GM23338 (cell line): ENCODE measurements around the gene SORL1.

Source experiments
- CREB1 ChIP-seq: fragments of 250-450 bp; sonication (Bioruptor Pico); IDR thresholded peaks from 2 replicates; pipeline ENCODE4 v1.5.0; 2020; ENCODE audit warnings: low read depth, mild to moderate bottlenecking, moderate library complexity
- ETS1 ChIP-seq: IDR thresholded peaks from 2 replicates; pipeline ENCODE4 v1.6.1; 2016; ENCODE audit warnings: antibody characterized with exemption
- EZH2 ChIP-seq: fragments of 200-600 bp; sonication (generic); IDR thresholded peaks from one replicate; pipeline ENCODE4 v1.8.0; 2017; ENCODE audit warnings: antibody characterized with exemption, mild to moderate bottlenecking, low read depth; ENCODE audit not compliant: unreplicated experiment
- EZH2phosphoT487 ChIP-seq: fragments of 200-600 bp; sonication (generic); IDR thresholded peaks from one replicate; pipeline ENCODE4 v1.8.1; 2018; ENCODE audit warnings: antibody characterized with exemption; ENCODE audit not compliant: unreplicated experiment
- JUNB ChIP-seq: IDR thresholded peaks from one replicate; pipeline ENCODE4 v1.6.1; 2016; ENCODE audit warnings: antibody characterized with exemption; ENCODE audit not compliant: unreplicated experiment
- NANOG ChIP-seq: IDR thresholded peaks from 2 replicates; pipeline ENCODE4 v1.6.1; 2016; ENCODE audit warnings: antibody characterized with exemption, borderline replicate concordance
- POLR2AphosphoS5 ChIP-seq: IDR thresholded peaks from 2 replicates; pipeline ENCODE4 v1.6.1; 2016; ENCODE audit warnings: antibody characterized with exemption, low read depth
- REST ChIP-seq: IDR thresholded peaks from one replicate; pipeline ENCODE4 v1.6.1; 2018; ENCODE audit warnings: antibody characterized with exemption; ENCODE audit not compliant: unreplicated experiment
- STAT1 ChIP-seq: IDR thresholded peaks from one replicate; pipeline ENCODE4 v1.6.1; 2016; ENCODE audit warnings: antibody characterized with exemption; ENCODE audit not compliant: unreplicated experiment
- ZNF114 ChIP-seq: fragments of 250-450 bp; sonication (Bioruptor Pico); IDR thresholded peaks from 2 replicates; pipeline ENCODE4 v1.5.0; 2020; ENCODE audit warnings: mild to moderate bottlenecking, moderate library complexity
- TF ChIP-seq, protein P1 (sequence below), 2 experiments: fragments of 200-600 bp in 1 of 2; sonication (generic) in 1 of 2; conservative IDR thresholded peaks; 2 replicates each; pipeline versions ENCODE4 v1.5.1 to v1.6.1; 2016 to 2017; ENCODE audit warnings: antibody characterized with exemption in 2 of 2, low read depth in 2 of 2, mild to moderate bottlenecking in 2 of 2, moderate library complexity in 1 of 2

- TF ChIP-seq, protein P1, sequence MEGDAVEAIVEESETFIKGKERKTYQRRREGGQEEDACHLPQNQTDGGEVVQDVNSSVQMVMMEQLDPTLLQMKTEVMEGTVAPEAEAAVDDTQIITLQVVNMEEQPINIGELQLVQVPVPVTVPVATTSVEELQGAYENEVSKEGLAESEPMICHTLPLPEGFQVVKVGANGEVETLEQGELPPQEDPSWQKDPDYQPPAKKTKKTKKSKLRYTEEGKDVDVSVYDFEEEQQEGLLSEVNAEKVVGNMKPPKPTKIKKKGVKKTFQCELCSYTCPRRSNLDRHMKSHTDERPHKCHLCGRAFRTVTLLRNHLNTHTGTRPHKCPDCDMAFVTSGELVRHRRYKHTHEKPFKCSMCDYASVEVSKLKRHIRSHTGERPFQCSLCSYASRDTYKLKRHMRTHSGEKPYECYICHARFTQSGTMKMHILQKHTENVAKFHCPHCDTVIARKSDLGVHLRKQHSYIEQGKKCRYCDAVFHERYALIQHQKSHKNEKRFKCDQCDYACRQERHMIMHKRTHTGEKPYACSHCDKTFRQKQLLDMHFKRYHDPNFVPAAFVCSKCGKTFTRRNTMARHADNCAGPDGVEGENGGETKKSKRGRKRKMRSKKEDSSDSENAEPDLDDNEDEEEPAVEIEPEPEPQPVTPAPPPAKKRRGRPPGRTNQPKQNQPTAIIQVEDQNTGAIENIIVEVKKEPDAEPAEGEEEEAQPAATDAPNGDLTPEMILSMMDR (conservative IDR thresholded peaks at IDR 0.05; ENCODE audit: low read depth in 2 of 2), result no peak
- no peak for TF ChIP-seq EZH2phosphoT487
- no peak for TF ChIP-seq EZH2
- TF ChIP-seq JUNB, result no peak
- TF ChIP-seq STAT1, result no peak
- TF ChIP-seq POLR2AphosphoS5, result no peak
- no peak for TF ChIP-seq REST
- no peak for TF ChIP-seq ETS1
- TF ChIP-seq NANOG, result no peak
- no peak for TF ChIP-seq ZNF114 (CRISPR knock-in tag)
- TF ChIP-seq CREB1 (CRISPR knock-in tag), result no peak
These were observed 114.4 kb downstream of the SORL1 start for GRCh38 chr11:121566279-121567168.
